HG02885 (cell line): Measurements from ENCODE around the gene CBFA2T3.
"Not testable (repeated sequence)": the region's sequence is repeated elsewhere in the genome, so short reads cannot be mapped to it uniquely, and the experiment has no call there.

Source experiments
- ATAC-seq: cut with Tn5 transposase; IDR thresholded peaks from one replicate; pipeline ENCODE4 v1.9.1; 2021; ENCODE audit warnings: mild to moderate bottlenecking; ENCODE audit not compliant: unreplicated experiment, poor library complexity

Gene CBFA2T3

GRCh38 chr16:89013692-89014402, 36.8 kb upstream of the CBFA2T3 start:
- no peak for ATAC-seq

- ATAC-seq = no peak
Observed at GRCh38 chr16:89013111-89013510, 36.1 kb upstream of the CBFA2T3 start.

GRCh38 chr16:89012622-89012995, 35.6 kb upstream of the CBFA2T3 start:
- no peak for ATAC-seq

- ATAC-seq = no peak
Observed at GRCh38 chr16:89011909-89012621, 35.1 kb upstream of the CBFA2T3 start.

GRCh38 chr16:89010210-89010925, 33.4 kb upstream of the CBFA2T3 start:
- ATAC-seq = no peak

- ATAC-seq = no peak
Observed at GRCh38 chr16:89009343-89010209, 32.6 kb upstream of the CBFA2T3 start.

GRCh38 chr16:89008796-89009195, 31.8 kb upstream of the CBFA2T3 start:
- ATAC-seq = not testable (repeated sequence)

- no peak for ATAC-seq
Observed at GRCh38 chr16:89007371-89008249, 30.6 kb upstream of the CBFA2T3 start.

GRCh38 chr16:89006036-89006752, 29.2 kb upstream of the CBFA2T3 start:
- ATAC-seq = no peak

GRCh38 chr16:89005201-89006035, 28.4 kb upstream of the CBFA2T3 start:
- ATAC-seq = no peak

- no peak for ATAC-seq
Observed at GRCh38 chr16:89004209-89004831, 27.3 kb upstream of the CBFA2T3 start.

- ATAC-seq = no peak
Observed at GRCh38 chr16:89003831-89004208, 26.8 kb upstream of the CBFA2T3 start.

- ATAC-seq = no peak
Observed at GRCh38 chr16:89002851-89003830, 26.1 kb upstream of the CBFA2T3 start.

GRCh38 chr16:89002081-89002480, 25.1 kb upstream of the CBFA2T3 start:
- ATAC-seq = not testable (repeated sequence)

- no peak for ATAC-seq
Observed at GRCh38 chr16:89001117-89002027, 24.4 kb upstream of the CBFA2T3 start.
